ENCODE data around the gene KRT1. TPM values are rescaled to one million over a fixed set of nuclear protein-coding genes. Genes with fewer than 3 reads are reported as not detected.

Gene KRT1
- total and polyA plus RNA-seq, 2 experiments from 2014 or later = not detected

DNA sequence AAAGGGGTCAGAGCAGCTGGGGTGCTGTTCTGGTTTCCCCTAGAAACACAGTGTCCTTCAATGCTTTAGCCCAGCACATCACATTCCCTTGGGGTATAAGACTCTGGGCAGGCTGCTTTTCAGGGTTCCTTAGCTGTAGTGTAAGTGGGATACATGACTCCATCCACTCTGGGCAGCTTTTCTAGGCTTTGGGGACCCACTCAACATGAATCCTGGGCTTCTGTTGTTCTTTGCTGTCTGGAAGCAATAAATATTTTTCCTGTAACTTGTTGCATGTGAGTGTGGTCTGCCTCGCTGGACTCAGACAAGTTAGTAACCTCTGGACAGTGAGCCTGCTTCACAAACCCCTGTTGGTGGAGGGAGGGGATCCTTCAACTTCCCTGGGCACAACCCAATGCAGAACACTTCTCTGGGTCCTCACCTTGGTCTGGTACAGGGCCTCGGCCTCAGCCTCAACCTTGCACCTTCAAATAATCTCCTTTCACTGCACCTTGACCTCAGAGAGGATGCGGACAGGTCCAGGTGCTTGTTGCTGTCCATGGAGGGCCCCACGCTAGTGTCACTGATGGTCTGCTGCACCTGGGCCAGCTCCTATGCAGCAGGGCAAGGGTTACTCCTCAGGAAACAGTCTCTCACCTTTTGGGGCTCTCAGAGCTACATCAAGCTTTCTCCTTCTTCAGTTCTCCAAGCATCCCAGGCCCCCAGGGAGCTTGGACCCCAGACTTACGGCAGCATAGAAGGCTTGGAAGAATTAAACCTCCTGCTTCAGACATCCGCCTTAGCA, 48.3 kb downstream of the KRT1 start:
- Histone ChIP-seq H3F3A (ENCODE audit: insufficient read depth) (no peaks in the 10 kb centered on the region), H3K9me3 (ENCODE audit: low read depth) (no peaks in the 10 kb centered on the region), H3K27ac (no peak overlapping the region), H3K79me2 (ENCODE audit: insufficient read depth) (no peaks in the 10 kb centered on the region), H3K9ac (no peak overlapping the region), H2AFZ (no peak overlapping the region), H4K20me1 (ENCODE audit: insufficient read depth) (no peaks in the 10 kb centered on the region), H3K9me2 (ENCODE audit: insufficient read depth) (no peaks in the 10 kb centered on the region), H3K4me3 (no peak overlapping the region), H3K27me3 (replicated peaks; ENCODE audit: insufficient read depth) (peaks cover 44% of the 10 kb centered on the region), H3K36me3 (ENCODE audit: low read depth) (no peaks in the 10 kb centered on the region), H3K4me1 (ENCODE audit: insufficient read depth) (no peaks in the 10 kb centered on the region), H3K4me2 (ENCODE audit: unreplicated experiment) (no peak overlapping the region)
- in situ Hi-C loops (cut with MboI) = no loop called here
- TF ChIP-seq EZH2phosphoT487 (IDR thresholded peaks at IDR 0.05; ENCODE audit: insufficient read depth, low read depth) (no peak), EZH2 (IDR thresholded peaks at IDR 0.05; ENCODE audit: insufficient read depth, poor library complexity, severe bottlenecking) (no peak)
- DNase-seq = no peak
- WGBS, 2 experiments (ENCODE audit: low coverage in 1 of 2, low lambda C conversion rate in 2 of 2, missing lambda C conversion rate in 2 of 2) = 44 to 51% methylated on average over 6 of the region's 6 CpGs

DNA sequence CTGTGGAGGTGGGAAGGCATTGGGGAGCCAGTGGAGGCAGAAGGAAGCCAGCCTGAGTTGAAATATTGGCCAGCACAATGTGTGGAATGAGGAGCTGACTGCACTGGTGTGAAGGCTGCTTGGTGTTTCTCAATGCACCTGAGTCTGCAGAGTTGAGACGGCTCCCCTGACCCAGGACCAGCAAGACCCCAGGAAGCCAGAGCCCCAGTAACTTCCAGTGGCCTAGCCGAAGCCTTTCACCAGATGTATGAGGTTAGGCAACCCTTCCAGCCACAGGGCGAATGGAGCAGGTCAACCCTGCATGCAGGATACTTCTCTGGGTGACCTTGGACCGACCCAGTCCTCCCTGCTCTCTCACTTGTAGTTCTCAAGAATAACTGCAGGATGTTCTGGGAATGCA, 48.9 kb downstream of the KRT1 start:
- no peaks in the 10 kb centered on the region for H3K9me3 ChIP-seq (ENCODE audit: low read depth)
- no peak overlapping the region for H2AFZ ChIP-seq
- DNase-seq = no peak
- no peaks in the 10 kb centered on the region for H3K79me2 ChIP-seq (ENCODE audit: insufficient read depth)
- H3F3A ChIP-seq (ENCODE audit: insufficient read depth) = no peaks in the 10 kb centered on the region
- H3K4me3 ChIP-seq = no peak overlapping the region
- WGBS, 2 experiments (ENCODE audit: low coverage in 1 of 2, low lambda C conversion rate in 2 of 2, missing lambda C conversion rate in 2 of 2) = 27 to 32% methylated on average over 4 of the region's 4 CpGs
- H3K27me3 ChIP-seq (replicated peaks; ENCODE audit: insufficient read depth) = peaks cover 47% of the 10 kb centered on the region
- H3K36me3 ChIP-seq (ENCODE audit: low read depth) = no peaks in the 10 kb centered on the region
- no peak overlapping the region for H3K9ac ChIP-seq
- TF ChIP-seq EZH2phosphoT487 (IDR thresholded peaks at IDR 0.05; ENCODE audit: insufficient read depth, low read depth) (no peak), EZH2 (IDR thresholded peaks at IDR 0.05; ENCODE audit: insufficient read depth, poor library complexity, severe bottlenecking) (no peak)
- in situ Hi-C loops (cut with MboI) = no loop called here
- no peak overlapping the region for H3K4me2 ChIP-seq (ENCODE audit: unreplicated experiment)
- no peaks in the 10 kb centered on the region for H3K4me1 ChIP-seq (ENCODE audit: insufficient read depth)
- H3K27ac ChIP-seq = no peak overlapping the region
- no peaks in the 10 kb centered on the region for H4K20me1 ChIP-seq (ENCODE audit: insufficient read depth)
- no peaks in the 10 kb centered on the region for H3K9me2 ChIP-seq (ENCODE audit: insufficient read depth)

DNA sequence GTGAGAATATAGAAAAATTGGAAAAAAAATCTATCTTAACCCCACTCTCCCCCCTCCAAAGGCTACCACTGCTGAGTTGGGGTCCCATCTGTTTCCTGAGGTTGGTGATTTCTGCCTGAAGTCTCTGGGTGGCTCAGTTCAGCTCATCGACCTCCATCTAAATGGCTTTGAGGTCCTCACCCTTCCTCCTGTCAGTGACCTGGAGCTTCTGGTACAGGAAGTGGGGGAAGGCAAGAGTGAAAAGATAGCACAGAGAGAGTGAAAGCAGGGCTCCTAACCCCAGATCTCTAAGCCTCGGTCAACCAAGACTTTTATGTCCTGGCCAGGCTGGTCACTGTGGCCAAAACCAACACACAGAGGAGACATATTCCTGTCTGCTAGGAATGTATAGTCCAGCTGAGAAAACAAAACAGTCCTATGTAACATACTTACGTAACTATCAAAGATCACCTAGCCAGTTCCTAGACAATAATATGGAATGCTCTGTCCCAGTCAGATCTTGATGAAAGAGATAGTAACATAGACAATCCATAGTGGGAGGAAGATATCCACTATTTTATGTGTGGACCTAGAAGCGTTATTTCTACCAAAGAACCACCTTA, 49.5 kb downstream of the KRT1 start:
- TF ChIP-seq EZH2 (IDR thresholded peaks at IDR 0.05; ENCODE audit: insufficient read depth, poor library complexity, severe bottlenecking) = no peak
- TF ChIP-seq EZH2phosphoT487 (IDR thresholded peaks at IDR 0.05; ENCODE audit: insufficient read depth, low read depth) = no peak
- in situ Hi-C loops (cut with MboI) = no loop called here
- no peak overlapping the region for H3K27ac ChIP-seq
- no peaks in the 10 kb centered on the region for H3K79me2 ChIP-seq (ENCODE audit: insufficient read depth)
- H3K36me3 ChIP-seq (ENCODE audit: low read depth) = no peaks in the 10 kb centered on the region
- H4K20me1 ChIP-seq (ENCODE audit: insufficient read depth) = no peaks in the 10 kb centered on the region
- H3K9me2 ChIP-seq (ENCODE audit: insufficient read depth) = no peaks in the 10 kb centered on the region
- H3K4me3 ChIP-seq = no peak overlapping the region
- DNase-seq = no peak
- H3K27me3 ChIP-seq (replicated peaks; ENCODE audit: insufficient read depth) = peaks cover 52% of the 10 kb centered on the region
- 47 to 55% methylated on average over 4 of the region's 4 CpGs for WGBS, 2 experiments (ENCODE audit: low coverage in 1 of 2, low lambda C conversion rate in 2 of 2, missing lambda C conversion rate in 2 of 2)
- no peaks in the 10 kb centered on the region for H3K4me1 ChIP-seq (ENCODE audit: insufficient read depth)
- no peak overlapping the region for H3K4me2 ChIP-seq (ENCODE audit: unreplicated experiment)
- no peaks in the 10 kb centered on the region for H3K9me3 ChIP-seq (ENCODE audit: low read depth)
- no peak overlapping the region for H3K9ac ChIP-seq
- H3F3A ChIP-seq (ENCODE audit: insufficient read depth) = no peaks in the 10 kb centered on the region
- H2AFZ ChIP-seq = no peak overlapping the region

DNA sequence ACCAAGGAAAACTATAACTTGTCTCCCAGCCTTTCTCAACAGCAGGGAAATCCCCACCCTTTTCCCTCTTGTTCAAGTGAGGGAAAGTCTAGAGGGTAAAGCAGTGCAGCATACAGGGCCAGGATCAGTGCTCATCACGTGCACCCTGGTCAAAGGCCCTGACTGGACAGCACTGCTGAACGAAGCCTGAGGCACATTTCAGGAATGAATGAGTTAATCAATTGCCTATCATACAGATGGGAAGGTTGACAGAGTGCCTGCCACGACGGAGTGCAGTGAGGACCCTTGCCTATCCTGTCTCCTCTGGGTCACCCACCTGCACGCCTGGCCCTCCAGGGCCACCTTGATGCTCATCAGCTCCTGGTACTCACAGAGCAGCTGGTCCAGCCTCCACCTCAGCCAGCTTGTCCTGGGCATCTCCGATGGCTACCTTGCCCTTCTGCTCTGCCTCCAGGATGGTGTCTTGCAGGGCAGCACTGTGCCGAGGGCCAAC, 50.2 kb downstream of the KRT1 start:
- no peaks in the 10 kb centered on the region for H3K79me2 ChIP-seq (ENCODE audit: insufficient read depth)
- H3K9ac ChIP-seq = no peak overlapping the region
- no peak overlapping the region for H2AFZ ChIP-seq
- no peak for TF ChIP-seq EZH2 (IDR thresholded peaks at IDR 0.05; ENCODE audit: insufficient read depth, poor library complexity, severe bottlenecking)
- TF ChIP-seq EZH2phosphoT487 (IDR thresholded peaks at IDR 0.05; ENCODE audit: insufficient read depth, low read depth) = no peak
- H4K20me1 ChIP-seq (ENCODE audit: insufficient read depth) = no peaks in the 10 kb centered on the region
- in situ Hi-C loops (cut with MboI) = no loop called here
- H3F3A ChIP-seq (ENCODE audit: insufficient read depth) = no peaks in the 10 kb centered on the region
- no peak for DNase-seq
- H3K9me3 ChIP-seq (ENCODE audit: low read depth) = no peaks in the 10 kb centered on the region
- no peak overlapping the region for H3K27ac ChIP-seq
- H3K27me3 ChIP-seq (replicated peaks; ENCODE audit: insufficient read depth) = peaks cover 59% of the 10 kb centered on the region
- 43 to 44% methylated on average over 7 of the region's 7 CpGs for WGBS, 2 experiments (ENCODE audit: low coverage in 1 of 2, low lambda C conversion rate in 2 of 2, missing lambda C conversion rate in 2 of 2)
- no peaks in the 10 kb centered on the region for H3K4me1 ChIP-seq (ENCODE audit: insufficient read depth)
- no peaks in the 10 kb centered on the region for H3K36me3 ChIP-seq (ENCODE audit: low read depth)
- no peak overlapping the region for H3K4me2 ChIP-seq (ENCODE audit: unreplicated experiment)
- no peak overlapping the region for H3K4me3 ChIP-seq
- H3K9me2 ChIP-seq (ENCODE audit: insufficient read depth) = no peaks in the 10 kb centered on the region

Data from GM23248 (cell line).